SK-N-SH (cell line): ENCODE results near the gene ACTN3. TPM values are rescaled to one million over a fixed set of nuclear protein-coding genes. Genes with fewer than 3 reads are reported as not detected.
"Not testable (repeated sequence)": the region's sequence is repeated elsewhere in the genome, so short reads cannot be mapped to it uniquely, and the experiment has no call there.

Experiments used
- CTCF ChIA-PET: fragments of 300-600, 350-600 bp; formaldehyde crosslinking; extraction: SDS; loops from one replicate; lab custom pipeline; 2021; lab: Yijun Ruan, JAX
- POLR2A ChIA-PET: fragments of 350-600 bp; sonication (Branson Sonifier 250); formaldehyde crosslinking; extraction: SDS; loops from one replicate; lab custom pipeline; 2020; ENCODE audit warnings: antibody characterized with exemption, inconsistent platforms; lab: Yijun Ruan, JAX
- DNase-seq: peaks from one replicate; pipeline ENCODE4 v3.0.0; 2012
- H2AFZ ChIP-seq: fragments of 200-600 bp; sonication (generic); 2 replicates; pipeline ENCODE4 v1.8.1; 2016; ENCODE audit warnings: antibody characterized with exemption, mild to moderate bottlenecking, low read depth
- H3F3A ChIP-seq: fragments of 200-600 bp; sonication (generic); replicated peaks from 2 replicates; pipeline ENCODE3; 2016; ENCODE audit warnings: antibody characterized with exemption, mild to moderate bottlenecking; ENCODE audit not compliant: insufficient read depth
- H3K27ac ChIP-seq, 2 experiments: fragments of 200-500 bp in 1 of 2; fragments of 200-600 bp in 1 of 2; sonication (Bioruptor generic) in 1 of 2; sonication (generic), shearing (Covaris generic) in 1 of 2; 2 replicates each; pipeline versions ENCODE4 v1.5.1 to v1.6.1; 2014 to 2016; ENCODE audit warnings: low read depth in 2 of 2, inconsistent platforms in 1 of 2, low read length in 1 of 2, mild to moderate bottlenecking in 1 of 2, mixed read lengths in 1 of 2
- H3K27me3 ChIP-seq: fragments of 200-600 bp; sonication (generic), shearing (Covaris generic); 2 replicates; pipeline ENCODE4 v1.6.1; 2016; ENCODE audit warnings: mixed run types; ENCODE audit not compliant: insufficient read depth
- H3K36me3 ChIP-seq, 2 experiments: fragments of 200-500 bp in 1 of 2; fragments of 200-600 bp in 1 of 2; sonication (Bioruptor generic) in 1 of 2; sonication (generic) in 1 of 2; replicated peaks in 1 of 2; 2 replicates each; pipeline versions ENCODE3 to v1.5.1; 2014 to 2016; ENCODE audit warnings: low read length in 1 of 2, mild to moderate bottlenecking in 1 of 2; ENCODE audit not compliant: insufficient read depth in 2 of 2, control insufficient read depth in 1 of 2
- H3K4me1 ChIP-seq, 2 experiments: fragments of 200-500 bp in 1 of 2; fragments of 200-600 bp in 1 of 2; sonication (Bioruptor generic) in 1 of 2; sonication (generic), shearing (Covaris generic) in 1 of 2; 2 replicates each; pipeline versions ENCODE4 v1.5.1 to v1.6.1; 2014 to 2016; ENCODE audit warnings: low read depth in 1 of 2, low read length in 1 of 2, mixed run types in 1 of 2; ENCODE audit not compliant: insufficient read depth in 2 of 2, control insufficient read depth in 1 of 2
- H3K4me2 ChIP-seq: fragments of 200-600 bp; sonication (generic), shearing (Covaris generic); 2 replicates; pipeline ENCODE4 v1.6.1; 2017; ENCODE audit warnings: mixed run types
- H3K4me3 ChIP-seq, 2 experiments: fragments of 200-500 bp in 1 of 2; fragments of 200-600 bp in 1 of 2; sonication (Bioruptor generic) in 1 of 2; sonication (generic), shearing (Covaris generic) in 1 of 2; 2 replicates each; pipeline versions ENCODE4 v1.5.1 to v1.8.1; 2014 to 2016; ENCODE audit warnings: low read depth in 2 of 2, inconsistent platforms in 1 of 2, low read length in 1 of 2, mild to moderate bottlenecking in 1 of 2, mixed read lengths in 1 of 2, moderate library complexity in 1 of 2
- H3K79me2 ChIP-seq: fragments of 200-600 bp; sonication (generic); 2 replicates; pipeline ENCODE4 v1.8.1; 2017; ENCODE audit warnings: mild to moderate bottlenecking; ENCODE audit not compliant: insufficient read depth
- H3K9ac ChIP-seq: fragments of 200-600 bp; sonication (generic); 2 replicates; pipeline ENCODE4 v1.6.1; 2017; ENCODE audit warnings: mixed run types
- H3K9me2 ChIP-seq: fragments of 200-600 bp; sonication (generic); 2 replicates; pipeline ENCODE4 v1.6.1; 2017; ENCODE audit warnings: mixed run types
- H3K9me3 ChIP-seq: fragments of 200-600 bp; sonication (generic); 2 replicates; pipeline ENCODE4 v1.6.1; 2017; ENCODE audit warnings: mixed run types, mild to moderate bottlenecking, moderate library complexity
- H4K20me1 ChIP-seq: fragments of 200-600 bp; sonication (generic); 2 replicates; pipeline ENCODE4 v1.6.1; 2017; ENCODE audit warnings: mild to moderate bottlenecking, mixed run types; ENCODE audit not compliant: insufficient read depth
- CHD2 ChIP-seq: fragments of 150-350 bp; IDR thresholded peaks from 2 replicates; pipeline ENCODE4 v1.6.1; 2018; ENCODE audit warnings: low read length; ENCODE audit not compliant: partially characterized antibody
- FOSL2 ChIP-seq: IDR thresholded peaks from 2 replicates; pipeline ENCODE4 v1.4.0; 2012; ENCODE audit warnings: low read depth, mild to moderate bottlenecking, moderate library complexity, borderline replicate concordance
- FOXM1 ChIP-seq: IDR thresholded peaks from 2 replicates; pipeline ENCODE4 v1.4.0; 2012; ENCODE audit warnings: low read depth, mild to moderate bottlenecking
- JUND ChIP-seq: IDR thresholded peaks from 2 replicates; pipeline ENCODE4 v1.4.0; 2012
- MXI1 ChIP-seq: IDR thresholded peaks from 2 replicates; pipeline ENCODE4 v1.6.1; 2012; ENCODE audit warnings: mild to moderate bottlenecking, low read depth, low read length, improper control_type of control experiment
- RAD21 ChIP-seq: IDR thresholded peaks from 2 replicates; pipeline ENCODE4 v1.6.1; 2012; ENCODE audit warnings: mild to moderate bottlenecking, low read length
- RFX5 ChIP-seq: IDR thresholded peaks from 2 replicates; pipeline ENCODE4 v1.6.1; 2012; ENCODE audit warnings: mild to moderate bottlenecking, improper control_type of control experiment, low read length
- RXRA ChIP-seq: IDR thresholded peaks from 2 replicates; pipeline ENCODE4 v1.4.0; 2012; ENCODE audit warnings: low read depth, mild to moderate bottlenecking, borderline replicate concordance
- SMC3 ChIP-seq: IDR thresholded peaks from 2 replicates; pipeline ENCODE4 v1.6.1; 2012; ENCODE audit warnings: low read depth, low read length, improper control_type of control experiment
- WGBS: methylation state at CpG from one replicate; pipeline ENCODE4 v1.1.6; 2017; ENCODE audit warnings: low lambda C conversion rate; 5-methylcytosine and 5-hydroxymethylcytosine counted together
- polyA plus RNA-seq, 3 experiments: library from polyadenylated mRNA; depleted of rRNA; stranded (reverse); fragments of >200 nt; gene quantifications; 2 replicates each; pipeline ENCODE4 v1.2.3, GENCODE V29; 2012
- TF ChIP-seq, protein P1 (sequence below): fragments of 150-350 bp; IDR thresholded peaks from 2 replicates; pipeline ENCODE4 v1.6.1; 2017; ENCODE audit warnings: antibody characterized with exemption, low read length, low read depth, borderline replicate concordance
- TF ChIP-seq, protein P2 (sequence below): IDR thresholded peaks from 2 replicates; pipeline ENCODE4 v1.4.0; 2012; ENCODE audit warnings: low read depth
- TF ChIP-seq, protein P3 (sequence below): IDR thresholded peaks from 2 replicates; pipeline ENCODE4 v1.4.0; 2012; ENCODE audit warnings: low read depth, borderline replicate concordance
- TF ChIP-seq, protein P4 (sequence below): fragments of 200-600 bp; sonication (generic); IDR thresholded peaks from 2 replicates; pipeline ENCODE4 v1.6.1; 2017; ENCODE audit warnings: antibody characterized with exemption, mild to moderate bottlenecking, moderate library complexity

Gene ACTN3
- polyA plus RNA-seq, 1 of the 3 experiments (the other 2 are of a cell fraction), result 0.02 TPM

DNA sequence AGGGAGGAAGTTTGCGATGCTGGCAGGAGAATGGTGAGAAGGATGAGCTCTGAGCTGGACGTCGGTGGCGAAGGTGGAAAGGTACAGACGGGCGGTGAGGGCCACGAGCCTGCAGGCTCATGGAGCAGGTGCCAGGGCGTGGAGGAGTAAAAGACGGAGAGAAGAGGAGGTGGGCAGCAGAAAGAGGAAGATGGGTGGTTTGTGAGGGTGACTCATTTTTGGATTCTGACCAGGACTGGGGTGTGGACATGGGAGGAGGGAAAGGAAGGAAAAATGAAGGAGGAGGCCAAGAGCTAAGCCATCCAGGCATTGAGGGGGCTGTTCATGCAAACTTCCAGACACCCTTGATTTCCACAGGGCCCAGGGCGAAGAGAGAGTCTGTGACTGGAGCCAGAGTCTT is 4.3 kb upstream of the ACTN3 start (continued):
- TF ChIP-seq, protein P1, sequence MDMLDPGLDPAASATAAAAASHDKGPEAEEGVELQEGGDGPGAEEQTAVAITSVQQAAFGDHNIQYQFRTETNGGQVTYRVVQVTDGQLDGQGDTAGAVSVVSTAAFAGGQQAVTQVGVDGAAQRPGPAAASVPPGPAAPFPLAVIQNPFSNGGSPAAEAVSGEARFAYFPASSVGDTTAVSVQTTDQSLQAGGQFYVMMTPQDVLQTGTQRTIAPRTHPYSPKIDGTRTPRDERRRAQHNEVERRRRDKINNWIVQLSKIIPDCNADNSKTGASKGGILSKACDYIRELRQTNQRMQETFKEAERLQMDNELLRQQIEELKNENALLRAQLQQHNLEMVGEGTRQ, result no peak
- TF ChIP-seq CHD2 (no peak), RFX5 (no peak), SMC3 (no peak), RXRA (no peak), FOSL2 (no peak), FOXM1 (no peak), JUND (no peak)
- TF ChIP-seq, protein P2, sequence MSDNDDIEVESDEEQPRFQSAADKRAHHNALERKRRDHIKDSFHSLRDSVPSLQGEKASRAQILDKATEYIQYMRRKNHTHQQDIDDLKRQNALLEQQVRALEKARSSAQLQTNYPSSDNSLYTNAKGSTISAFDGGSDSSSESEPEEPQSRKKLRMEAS, result no peak
- TF ChIP-seq, protein P3, sequence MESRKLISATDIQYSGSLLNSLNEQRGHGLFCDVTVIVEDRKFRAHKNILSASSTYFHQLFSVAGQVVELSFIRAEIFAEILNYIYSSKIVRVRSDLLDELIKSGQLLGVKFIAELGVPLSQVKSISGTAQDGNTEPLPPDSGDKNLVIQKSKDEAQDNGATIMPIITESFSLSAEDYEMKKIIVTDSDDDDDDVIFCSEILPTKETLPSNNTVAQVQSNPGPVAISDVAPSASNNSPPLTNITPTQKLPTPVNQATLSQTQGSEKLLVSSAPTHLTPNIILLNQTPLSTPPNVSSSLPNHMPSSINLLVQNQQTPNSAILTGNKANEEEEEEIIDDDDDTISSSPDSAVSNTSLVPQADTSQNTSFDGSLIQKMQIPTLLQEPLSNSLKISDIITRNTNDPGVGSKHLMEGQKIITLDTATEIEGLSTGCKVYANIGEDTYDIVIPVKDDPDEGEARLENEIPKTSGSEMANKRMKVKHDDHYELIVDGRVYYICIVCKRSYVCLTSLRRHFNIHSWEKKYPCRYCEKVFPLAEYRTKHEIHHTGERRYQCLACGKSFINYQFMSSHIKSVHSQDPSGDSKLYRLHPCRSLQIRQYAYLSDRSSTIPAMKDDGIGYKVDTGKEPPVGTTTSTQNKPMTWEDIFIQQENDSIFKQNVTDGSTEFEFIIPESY, result no peak

DNA sequence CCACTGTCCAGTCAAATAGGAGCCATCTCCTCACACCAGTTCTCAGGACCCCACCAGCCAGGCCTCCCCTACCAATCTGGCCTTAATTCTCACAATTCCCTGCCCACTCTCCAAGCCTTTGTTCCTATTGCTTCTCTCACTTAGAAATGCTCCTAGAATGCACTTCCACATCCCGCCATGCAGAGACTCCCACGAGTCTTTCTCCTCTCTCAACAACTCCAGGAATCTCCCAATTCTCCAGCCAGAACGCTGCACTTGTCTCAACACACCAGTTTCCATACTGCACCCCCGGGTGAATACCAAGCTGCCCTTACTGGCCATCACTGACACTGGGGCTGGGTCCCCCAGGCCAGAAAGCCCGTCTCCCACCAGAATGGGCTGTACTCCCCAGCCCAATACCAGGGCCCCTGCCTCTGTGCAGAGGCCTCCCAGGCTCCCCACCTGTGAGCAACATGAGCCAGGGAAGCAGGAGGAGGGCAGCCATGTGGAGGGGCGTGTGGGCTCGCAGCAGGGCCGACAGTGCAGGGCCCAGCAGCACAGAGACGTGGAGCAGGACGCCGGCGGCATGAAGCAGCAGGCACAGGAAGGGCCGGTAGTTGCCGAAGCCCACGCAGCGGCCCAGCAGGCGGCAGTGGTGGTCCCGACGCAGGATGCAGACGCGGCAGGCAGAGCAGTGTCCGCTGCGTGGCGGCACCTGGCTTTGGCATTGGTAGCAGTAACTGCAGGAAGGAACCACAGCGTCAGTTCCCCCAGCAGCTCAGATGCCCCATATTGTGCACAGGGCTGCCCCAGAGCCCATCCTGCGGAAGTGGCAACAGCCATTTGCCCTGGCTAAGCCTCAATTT is 3.2 kb upstream of the ACTN3 start:
- Histone ChIP-seq H3K4me3 (no peak overlapping the region), H3K4me2 (peak overlapping the region; percentile 33; the same call in 1 of the 2 replicates)

DNA sequence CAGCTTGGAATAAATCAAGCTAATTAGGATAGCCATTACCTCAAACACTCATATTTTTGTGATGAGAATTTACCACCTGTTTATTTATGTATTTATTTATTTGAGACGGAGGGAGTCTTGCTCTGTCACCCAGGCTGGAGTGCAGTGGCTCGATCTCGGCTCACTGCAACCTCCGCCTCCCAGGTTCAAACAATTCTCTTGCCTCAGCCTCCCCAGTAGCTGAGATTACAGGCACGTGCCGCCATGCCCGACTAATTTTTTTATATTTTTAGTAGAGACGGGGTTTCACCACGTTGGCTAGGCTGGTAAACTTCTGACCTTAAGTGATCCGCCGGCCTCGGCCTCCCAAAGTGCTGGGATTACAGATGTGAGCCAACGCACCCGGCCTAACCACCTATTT is 1.8 kb upstream of the ACTN3 start:
- H2AFZ ChIP-seq, result not testable (repeated sequence)
- WGBS, result 82% methylated on average over 14 of the region's 14 CpGs

More for the DNA sequence above, 3.2 kb upstream of the ACTN3 start:
- TF ChIP-seq RAD21 (peak; percentile 56), FOXM1 (no peak), SMC3 (peak; percentile 38; the same call in 1 of the 2 replicates), MXI1 (peak; percentile 62; the same call in 1 of the 2 replicates)
- TF ChIP-seq, protein P4, sequence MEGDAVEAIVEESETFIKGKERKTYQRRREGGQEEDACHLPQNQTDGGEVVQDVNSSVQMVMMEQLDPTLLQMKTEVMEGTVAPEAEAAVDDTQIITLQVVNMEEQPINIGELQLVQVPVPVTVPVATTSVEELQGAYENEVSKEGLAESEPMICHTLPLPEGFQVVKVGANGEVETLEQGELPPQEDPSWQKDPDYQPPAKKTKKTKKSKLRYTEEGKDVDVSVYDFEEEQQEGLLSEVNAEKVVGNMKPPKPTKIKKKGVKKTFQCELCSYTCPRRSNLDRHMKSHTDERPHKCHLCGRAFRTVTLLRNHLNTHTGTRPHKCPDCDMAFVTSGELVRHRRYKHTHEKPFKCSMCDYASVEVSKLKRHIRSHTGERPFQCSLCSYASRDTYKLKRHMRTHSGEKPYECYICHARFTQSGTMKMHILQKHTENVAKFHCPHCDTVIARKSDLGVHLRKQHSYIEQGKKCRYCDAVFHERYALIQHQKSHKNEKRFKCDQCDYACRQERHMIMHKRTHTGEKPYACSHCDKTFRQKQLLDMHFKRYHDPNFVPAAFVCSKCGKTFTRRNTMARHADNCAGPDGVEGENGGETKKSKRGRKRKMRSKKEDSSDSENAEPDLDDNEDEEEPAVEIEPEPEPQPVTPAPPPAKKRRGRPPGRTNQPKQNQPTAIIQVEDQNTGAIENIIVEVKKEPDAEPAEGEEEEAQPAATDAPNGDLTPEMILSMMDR, result peak; percentile 26
- H3K9ac ChIP-seq, result no peak overlapping the region
- no peaks in the 10 kb centered on the region for H4K20me1 ChIP-seq
- no peaks in the 10 kb centered on the region for H3K9me3 ChIP-seq
- WGBS, result 70% methylated on average over 20 of the region's 26 CpGs
- peaks cover 4 to 11% of the 10 kb centered on the region in 2 experiments for H3K36me3 ChIP-seq
- H3F3A ChIP-seq, result peaks cover 4% of the 10 kb centered on the region
- ChIA-PET POLR2A (no interaction called here), CTCF (interaction anchor here (0.6 to 2.3 kb wide), 4 partner anchors 9 to 135 kb away, joined by 3 to 10 read pairs (median 3); no protein-coding TSS in a partner anchor)
- H3K4me1 ChIP-seq, result peaks cover 0 to 10% of the 10 kb centered on the region in 2 experiments; a peak in 1 of 4 replicates
- peak; percentile 82 for DNase-seq
- no peak overlapping the region for H2AFZ ChIP-seq
- no peaks in the 10 kb centered on the region for H3K27me3 ChIP-seq
- H3K79me2 ChIP-seq, result peaks cover 7% of the 10 kb centered on the region
- no peak overlapping the region; a peak in 1 of 4 replicates for H3K27ac ChIP-seq
- H3K9me2 ChIP-seq, result no peaks in the 10 kb centered on the region

More for the DNA sequence above, 1.8 kb upstream of the ACTN3 start:
- Histone ChIP-seq H3K9ac (peak overlapping the region; percentile 86), H3K4me3 (peak overlapping the region; percentile 84 to 88), H3K4me2 (peak overlapping the region; percentile 89)
- not testable (repeated sequence) for H3K27me3 ChIP-seq, H3K27ac ChIP-seq, H3K79me2 ChIP-seq, DNase-seq, H4K20me1 ChIP-seq, H3K4me1 ChIP-seq, H3F3A ChIP-seq, H3K9me3 ChIP-seq, H3K9me2 ChIP-seq, H3K36me3 ChIP-seq
- ChIA-PET CTCF (interaction anchor here (0.8 to 2.8 kb wide), 5 partner anchors 10 to 717 kb away, joined by 3 to 20 read pairs (median 4); partner anchors contain the start of gene RBM4B), POLR2A (interaction anchor here (0.6 to 1.4 kb wide), 3 partner anchors 12 to 23 kb away, joined by 3 to 6 read pairs (median 3); partner anchors contain the start of gene CTSF)
